Fibroblast of upper back skin (primary cell): ENCODE results near the gene CARS2.
"Not testable (repeated sequence)": the region's sequence is repeated elsewhere in the genome, so short reads cannot be mapped to it uniquely, and the experiment has no call there.

Experiments used
- DNase-seq: peaks from one replicate; pipeline ENCODE4 v3.0.0-alpha.2; 2013

CARS2 gene

GRCh38 chr13:110680852-110681251, 25.1 kb downstream of the CARS2 start:
- no peak for DNase-seq

DNA sequence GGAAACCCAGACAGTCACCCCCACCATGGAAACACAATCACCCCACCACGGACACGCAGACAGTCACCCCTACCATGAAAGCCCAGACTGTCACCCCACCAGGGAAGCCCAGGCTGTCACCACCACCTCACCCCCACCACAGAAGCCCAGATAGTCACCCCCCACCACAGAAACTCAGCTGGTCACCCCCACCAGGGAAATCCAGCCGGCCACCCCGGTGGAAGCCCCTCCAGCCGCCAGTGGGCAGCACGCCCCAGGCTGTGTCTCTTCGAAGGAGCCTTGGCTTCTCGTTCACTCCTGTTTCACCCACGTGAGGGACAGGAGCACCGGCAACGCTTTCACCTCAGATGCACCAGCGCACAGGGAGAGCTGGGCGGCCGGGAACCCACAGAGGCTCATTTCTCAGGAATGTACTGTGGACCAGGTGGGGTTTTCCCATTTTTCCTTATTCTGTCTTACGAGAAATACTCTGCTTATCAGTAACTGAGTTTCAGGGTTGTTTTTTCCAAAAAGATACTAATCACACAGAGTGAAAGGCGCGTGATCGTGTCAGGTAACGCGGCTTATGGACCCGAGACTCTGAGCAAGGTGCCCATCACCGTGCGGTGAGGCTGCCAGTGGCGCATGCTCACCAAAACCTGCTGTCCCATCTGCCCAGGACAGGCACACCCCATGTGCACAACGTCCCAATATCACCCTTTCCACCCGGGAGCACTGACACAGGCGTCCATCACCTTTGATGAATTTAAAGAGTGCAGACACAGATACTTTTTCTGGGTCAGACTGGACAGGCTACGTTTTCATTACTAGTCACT, 28.0 kb downstream of the CARS2 start:
- DNase-seq = no peak

DNA sequence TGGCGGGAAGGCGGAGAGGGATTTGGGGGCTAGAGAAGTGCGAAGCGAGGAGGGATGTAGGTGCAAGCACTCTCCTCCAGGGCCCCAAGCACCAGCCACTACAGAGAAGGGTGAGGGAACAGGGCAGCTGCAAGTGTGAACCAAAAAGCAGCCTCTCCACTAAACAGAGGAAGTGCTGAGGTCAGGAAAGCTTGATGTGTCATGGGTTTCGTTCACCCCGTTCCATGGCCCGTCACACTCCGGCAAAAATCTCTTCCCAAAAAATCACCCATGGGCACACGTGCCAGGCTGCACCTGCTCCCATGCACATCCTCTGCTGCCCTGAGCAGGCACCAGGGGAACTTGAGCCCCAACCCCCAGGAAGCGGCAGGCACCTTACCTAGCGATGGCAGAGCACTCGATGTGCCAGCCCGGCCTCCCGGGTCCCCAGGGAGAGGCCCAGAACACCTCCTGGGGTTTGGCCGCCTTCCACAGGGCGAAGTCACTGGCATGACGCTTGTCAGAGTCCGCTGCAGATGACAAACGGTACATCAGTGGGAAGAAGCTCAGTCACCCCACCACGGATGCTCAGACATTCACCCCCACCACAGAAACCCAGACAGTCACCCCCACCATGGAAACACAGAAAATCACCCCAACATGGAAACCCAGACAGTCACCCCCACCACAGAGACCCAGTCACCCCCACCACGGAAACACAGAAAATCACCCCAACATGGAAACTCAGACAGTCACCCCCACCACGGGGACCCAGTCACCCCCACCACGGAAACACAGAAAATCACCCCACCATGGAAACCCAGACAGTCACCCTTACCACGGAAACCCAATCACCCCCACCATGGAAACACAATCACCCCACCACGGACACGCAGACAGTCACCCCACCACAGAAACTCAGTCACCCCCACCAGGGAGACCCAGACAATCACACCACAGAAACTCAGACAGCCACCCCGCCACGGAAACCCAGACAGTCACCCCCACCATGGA, 29.0 kb downstream of the CARS2 start:
- DNase-seq = no peak

DNA sequence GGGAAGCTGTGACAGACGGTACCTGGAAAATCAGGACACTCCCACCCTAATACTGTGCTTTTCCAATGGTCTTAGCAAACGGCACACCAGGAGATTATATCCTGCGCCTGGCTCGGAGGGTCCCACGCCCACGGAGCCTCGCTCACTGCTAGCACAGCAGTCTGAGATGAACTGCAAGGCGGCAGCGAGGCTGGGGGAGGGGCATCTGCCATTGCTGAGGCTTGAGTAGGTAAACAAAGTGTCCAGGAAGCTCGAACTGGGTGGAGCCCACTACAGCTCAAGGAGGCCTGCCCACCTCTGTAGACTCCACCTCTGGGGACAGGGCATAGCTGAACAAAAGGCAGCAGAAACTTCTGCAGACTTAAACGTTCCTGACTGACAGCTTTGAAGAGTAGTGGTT, 36.1 kb downstream of the CARS2 start:
- DNase-seq = not testable (repeated sequence)

DNA sequence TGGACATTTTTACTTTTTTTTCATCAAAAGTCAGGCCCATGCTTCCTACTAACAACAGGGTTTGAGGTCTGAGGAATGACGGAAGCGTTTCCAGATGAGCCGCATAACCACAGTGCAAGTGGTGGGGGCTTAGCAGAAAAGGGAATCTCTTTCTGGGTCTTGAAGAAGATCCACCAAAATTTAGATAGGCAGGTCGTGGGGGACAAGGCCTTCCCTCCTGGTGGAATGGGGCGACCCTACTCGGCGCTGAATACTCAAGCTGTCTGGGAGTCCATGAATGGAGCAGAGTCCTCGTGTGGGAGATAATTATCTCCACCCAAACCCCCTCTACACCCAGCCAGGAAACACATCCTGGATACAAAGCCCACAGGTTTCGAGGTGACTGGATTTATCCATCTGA, 36.9 kb downstream of the CARS2 start:
- DNase-seq = no peak

- no peak for DNase-seq
Measured at GRCh38 chr13:110666255-110666533, 39.7 kb downstream of the CARS2 start.

DNA sequence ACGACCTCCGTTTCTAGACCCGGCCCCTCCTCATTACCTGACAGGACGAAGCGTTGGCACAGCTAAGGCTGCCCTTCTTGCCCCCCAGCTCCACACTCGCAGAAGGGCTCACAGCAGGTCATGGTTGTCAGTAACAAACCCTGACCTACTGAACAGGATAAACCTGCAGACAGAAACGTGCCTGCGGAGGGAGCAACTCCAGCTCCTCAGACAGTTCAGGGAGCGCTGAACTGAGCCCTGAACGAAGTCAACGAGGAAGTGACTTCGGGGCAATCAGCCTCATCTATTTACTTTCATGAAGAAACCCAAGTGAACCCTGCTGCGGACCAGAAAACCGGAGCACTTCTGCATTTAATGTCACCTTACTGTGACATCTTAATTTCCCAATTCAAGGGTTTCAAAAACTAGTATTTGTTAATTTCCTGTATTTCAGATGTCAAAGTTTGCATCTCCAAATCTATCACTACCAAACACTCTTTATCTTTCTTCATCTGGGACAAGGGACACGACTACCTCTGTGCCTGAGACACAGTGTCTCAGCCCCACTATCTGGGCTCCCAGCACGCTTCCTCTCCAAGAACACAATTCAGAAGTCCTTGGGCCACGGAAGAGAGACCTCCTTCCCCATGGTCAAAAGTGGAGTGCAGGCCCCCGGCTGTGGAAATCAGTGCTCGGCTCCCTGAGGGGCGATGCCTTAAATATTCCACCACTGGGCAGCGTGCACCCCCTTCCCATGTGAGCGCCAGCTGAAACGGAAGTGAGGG, 40.2 kb downstream of the CARS2 start:
- no peak for DNase-seq

DNA sequence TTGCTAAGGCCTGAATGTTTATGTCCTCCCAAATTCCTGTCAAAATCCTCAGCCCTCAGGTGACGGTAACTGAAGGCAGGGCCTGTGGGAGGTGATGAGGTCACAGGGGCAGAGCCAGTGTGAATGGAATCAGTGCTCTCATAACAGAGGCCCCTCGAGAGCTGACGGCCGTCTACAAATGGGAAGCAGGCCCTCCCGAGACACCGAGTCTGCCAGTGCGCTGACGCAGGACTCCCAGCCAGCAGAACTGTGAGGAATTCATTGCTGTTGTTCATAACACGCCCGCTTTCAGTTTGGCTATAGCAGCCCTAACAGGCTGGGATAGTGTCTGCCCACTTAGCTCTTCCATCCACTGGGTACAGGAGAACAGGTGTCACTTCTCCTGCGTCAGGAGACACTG, 41.2 kb downstream of the CARS2 start:
- DNase-seq = no peak

- DNase-seq = no peak
Measured at GRCh38 chr13:110664041-110664440, 41.9 kb downstream of the CARS2 start.

DNA sequence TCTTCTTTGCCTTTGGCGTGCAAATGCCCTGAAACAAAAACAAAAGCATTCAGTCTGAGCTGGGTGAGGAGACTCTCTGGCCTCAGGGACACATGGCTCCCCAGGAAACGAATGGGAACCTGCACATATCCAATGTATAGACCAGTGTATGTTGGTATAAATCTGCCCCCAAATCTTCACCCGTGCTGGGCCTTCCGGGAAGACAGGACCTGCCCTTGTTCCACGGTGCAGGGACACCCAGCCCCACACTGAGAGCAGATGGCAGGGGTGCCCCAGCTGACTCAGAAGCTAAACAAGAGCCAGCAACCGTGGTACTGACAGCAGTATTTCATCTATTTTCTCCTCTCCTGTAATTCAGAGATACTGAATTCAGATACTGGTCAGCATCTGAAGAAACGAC, 42.4 kb downstream of the CARS2 start:
- no peak for DNase-seq

DNA sequence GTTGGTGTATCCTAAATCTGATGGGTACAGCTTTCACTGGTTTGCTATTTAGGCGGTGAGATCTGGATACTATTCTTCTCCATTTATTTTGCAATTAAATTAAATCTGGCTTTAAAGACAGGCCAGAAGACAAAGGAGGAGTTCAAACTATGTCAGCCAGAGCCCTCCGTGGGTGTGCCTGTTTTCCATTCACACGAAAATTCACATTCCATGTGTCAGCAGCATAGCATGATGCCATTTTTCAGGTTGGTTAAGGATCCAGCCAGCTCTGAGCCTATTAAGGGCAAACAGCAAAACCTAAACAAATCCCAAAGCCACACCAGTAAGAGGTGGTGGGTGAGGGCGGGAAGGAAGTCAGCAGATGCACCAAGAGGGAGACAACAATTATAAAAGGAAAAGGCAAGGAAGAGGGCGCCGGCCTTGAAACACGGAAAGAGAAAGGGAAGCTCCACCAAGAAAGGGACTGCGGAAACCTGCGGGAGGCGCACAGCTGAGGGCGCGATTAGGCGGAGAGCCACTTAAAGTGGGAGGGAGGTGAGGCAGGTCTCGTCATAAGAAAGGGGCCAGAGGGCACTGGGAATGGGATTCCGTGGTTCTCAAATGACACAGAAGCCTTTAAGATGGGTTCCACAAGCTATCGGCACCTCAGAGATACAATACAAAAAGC, 43.0 kb downstream of the CARS2 start:
- no peak for DNase-seq

DNA sequence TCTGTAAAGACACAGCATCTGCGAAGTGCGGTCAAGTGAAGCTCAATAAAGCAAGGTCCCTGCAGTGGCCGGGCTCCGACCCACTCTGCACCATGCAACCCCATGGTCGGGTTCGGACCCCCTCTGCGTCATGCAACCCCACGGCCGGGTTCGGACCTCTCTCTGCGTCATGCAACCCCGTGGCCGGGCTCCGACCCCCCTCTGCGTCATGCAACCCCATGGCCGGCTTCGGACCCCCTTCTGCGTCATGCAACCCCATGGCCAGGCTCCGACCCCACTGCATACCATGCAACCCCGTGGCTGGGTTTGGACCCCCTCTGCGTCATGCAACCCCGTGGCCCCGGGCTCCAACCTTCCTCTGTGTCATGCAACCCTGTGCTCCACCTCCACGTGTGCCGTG, 43.8 kb downstream of the CARS2 start:
- no peak for DNase-seq

DNA sequence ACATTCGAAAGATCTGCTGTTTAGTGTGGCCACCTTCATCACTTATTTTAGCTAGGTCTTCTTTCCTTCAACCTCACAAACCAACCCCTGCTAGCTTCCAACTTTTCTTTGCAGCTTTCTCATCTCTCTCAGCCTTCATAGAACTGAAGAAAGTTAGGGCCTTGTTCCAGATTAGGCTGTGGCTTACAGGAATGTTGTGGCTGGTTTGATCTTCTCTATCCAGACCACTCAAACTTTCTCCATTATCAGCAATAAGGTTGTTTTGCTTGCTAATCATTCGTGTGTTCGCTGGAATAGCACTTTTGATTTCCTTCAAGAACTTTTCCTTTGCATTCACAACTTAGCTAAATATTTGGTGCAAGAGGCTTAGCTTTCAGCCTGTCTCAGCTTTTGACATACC, 44.7 kb downstream of the CARS2 start:
- DNase-seq = no peak

DNA sequence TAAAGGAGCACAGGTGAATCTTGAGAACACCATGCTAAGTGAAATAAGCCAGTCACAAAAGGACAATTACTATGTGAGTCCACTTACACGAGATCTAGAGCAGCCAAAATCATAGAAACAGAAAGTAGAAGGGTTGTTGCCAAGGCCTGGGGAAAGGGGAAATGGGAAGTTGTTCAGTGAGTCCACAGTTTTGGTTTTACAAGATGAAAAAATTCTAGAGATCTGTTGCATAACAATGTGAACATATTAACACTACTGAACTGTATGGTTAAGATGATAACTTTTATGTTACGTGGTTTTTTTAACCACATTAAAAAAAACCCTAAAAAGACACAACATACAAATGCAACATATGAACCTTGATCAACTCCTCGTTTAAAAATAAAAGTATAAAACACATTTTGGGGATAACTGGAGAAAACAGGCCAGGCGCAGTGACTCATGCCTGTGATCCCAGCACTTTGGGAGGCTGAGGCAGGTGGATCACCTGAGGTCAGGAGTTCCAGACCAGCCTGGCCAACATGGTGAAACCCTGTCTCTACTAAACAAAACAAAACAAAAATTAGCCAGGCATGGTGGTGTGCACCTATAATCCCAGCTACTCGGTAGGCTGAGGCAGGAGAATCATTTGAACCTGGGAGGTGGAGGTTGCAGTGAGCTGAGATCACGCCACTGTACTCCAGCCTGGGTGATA, 47.6 kb downstream of the CARS2 start:
- DNase-seq = not testable (repeated sequence)

DNA sequence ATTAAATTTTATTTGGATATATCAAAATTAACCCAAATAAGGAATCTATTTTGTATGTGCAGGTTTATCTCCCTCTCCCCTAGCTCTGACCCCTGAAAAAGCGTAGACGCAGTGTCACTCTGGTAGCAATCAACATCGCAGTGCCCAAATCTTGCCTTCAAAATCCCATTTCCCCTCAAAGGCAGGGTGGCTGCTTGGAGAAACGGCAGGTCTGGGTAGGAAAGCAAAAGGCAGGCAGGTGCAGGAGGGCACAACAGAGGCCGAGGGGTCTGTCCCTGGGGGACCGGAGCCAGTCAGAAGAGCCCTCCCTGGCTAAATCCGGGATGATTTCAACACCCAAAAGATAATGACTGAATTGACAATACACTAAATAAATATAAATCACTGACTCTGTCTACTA, 48.7 kb downstream of the CARS2 start:
- DNase-seq = no peak

DNA sequence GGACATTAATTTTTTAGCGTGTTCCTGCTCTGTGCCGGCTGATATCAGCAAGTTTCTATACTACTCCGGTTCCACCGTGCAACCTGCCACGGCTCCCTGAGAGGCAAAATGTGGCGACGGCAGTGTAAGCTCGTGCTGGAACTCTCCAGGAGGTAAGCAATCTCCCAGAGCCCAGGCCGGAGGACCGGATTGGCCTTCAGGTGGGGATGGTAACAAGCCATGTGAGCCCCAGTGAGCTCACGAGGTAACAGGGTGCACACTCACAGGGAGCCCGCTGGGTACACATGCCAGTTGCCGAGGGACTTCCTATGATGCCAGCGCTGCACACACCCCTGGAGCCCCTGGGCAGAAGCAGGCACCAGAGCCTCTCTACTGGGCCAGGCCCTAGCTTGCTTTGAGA, 52.1 kb downstream of the CARS2 start:
- no peak for DNase-seq

DNA sequence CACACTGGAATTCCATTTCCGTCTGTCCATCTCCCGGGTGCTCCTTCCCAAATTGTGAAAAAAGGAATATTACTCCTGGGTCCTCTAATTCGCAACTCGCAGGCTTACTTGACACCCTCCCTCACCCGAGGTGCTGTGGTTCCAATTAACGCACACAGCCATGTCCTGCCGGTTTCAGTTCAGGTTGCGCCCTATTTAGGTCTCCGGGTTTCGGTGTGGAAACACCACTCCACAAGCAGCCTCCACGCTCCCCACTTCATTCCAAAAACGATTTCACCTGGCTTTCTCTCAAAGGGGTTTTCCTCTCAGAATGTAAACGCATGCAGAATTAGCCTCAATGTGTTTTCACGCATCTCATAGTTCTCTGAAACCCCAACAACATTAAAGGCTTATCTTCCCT, 52.6 kb downstream of the CARS2 start:
- no peak for DNase-seq

DNA sequence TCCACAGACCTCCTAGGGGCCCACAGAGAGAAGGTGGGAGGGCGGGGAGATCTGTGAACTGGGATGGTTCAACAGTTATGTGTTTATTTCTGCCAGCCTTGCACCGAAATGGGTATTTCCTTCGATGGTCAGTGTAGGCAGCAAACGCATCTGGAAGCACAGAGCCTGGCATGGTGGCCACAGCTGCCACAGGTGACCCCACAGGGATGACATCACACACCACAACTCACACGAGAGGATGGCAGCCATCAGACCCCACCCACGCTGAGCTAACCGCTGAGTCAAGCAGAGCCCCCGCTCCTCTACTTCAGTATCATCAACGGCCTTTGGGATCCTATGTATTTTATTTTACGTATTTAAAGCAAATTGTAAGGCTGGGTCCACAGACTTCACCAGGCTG, 53.2 kb downstream of the CARS2 start:
- no peak for DNase-seq

DNA sequence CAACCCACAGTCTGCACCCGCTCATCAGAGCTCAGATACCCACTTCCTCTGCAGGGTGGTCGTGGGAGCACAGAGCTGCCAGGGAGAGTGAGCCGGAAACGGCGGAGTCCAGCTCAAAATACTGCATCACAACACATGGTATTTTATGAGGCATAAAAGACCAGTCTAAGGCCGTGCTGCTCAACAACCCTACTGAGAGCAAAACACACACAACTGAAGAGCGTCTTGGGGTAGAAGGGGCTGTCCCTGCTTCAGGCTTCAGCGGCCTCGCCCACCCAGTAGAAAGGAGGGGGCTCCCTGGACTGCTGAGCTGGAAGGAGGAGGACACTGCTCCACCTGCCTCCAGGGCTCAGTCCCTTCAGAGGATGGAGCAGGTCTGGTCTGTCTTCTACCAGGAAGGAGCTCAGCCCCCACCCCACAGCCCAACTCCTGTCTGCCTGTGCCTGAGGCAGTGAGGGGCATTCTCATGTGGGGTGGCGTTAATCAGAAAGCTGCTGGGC, 53.6 kb downstream of the CARS2 start:
- no peak for DNase-seq

GRCh38 chr13:110651726-110652230, 54.1 kb downstream of the CARS2 start:
- no peak for DNase-seq

- DNase-seq = no peak
Measured at GRCh38 chr13:110651271-110651670, 54.6 kb downstream of the CARS2 start.

GRCh38 chr13:110650436-110650835, 55.5 kb downstream of the CARS2 start:
- no peak for DNase-seq
